Fibroblast of skin of left quadriceps (primary cell): ENCODE measurements around the gene ODC1.
"Not testable (repeated sequence)": the region's sequence is repeated elsewhere in the genome, so short reads cannot be mapped to it uniquely, and the experiment has no call there.

Experiments
- DNase-seq, 2 experiments: peaks; one replicate each; pipeline ENCODE4 v3.0.0-alpha.2; 2013; ENCODE audit warnings: low read depth in 2 of 2

ODC1 gene

GRCh38 chr2:10452956-10453904 lies 5.1 kb upstream of the ODC1 start:
- no peak for DNase-seq

GRCh38 chr2:10452312-10452711 lies 4.2 kb upstream of the ODC1 start:
- DNase-seq, result peak in 1 of 2 experiments; percentile 9

GRCh38 chr2:10451819-10452218 lies 3.7 kb upstream of the ODC1 start:
- DNase-seq, result no peak

- no peak for DNase-seq
Measured at GRCh38 chr2:10449838-10450691, 1.9 kb upstream of the ODC1 start.

- DNase-seq, result no peak
Measured at GRCh38 chr2:10449486-10449831, 1.3 kb upstream of the ODC1 start.

- DNase-seq, result no peak
Measured at GRCh38 chr2:10448576-10449485, 704 bp upstream of the ODC1 start.

GRCh38 chr2:10447300-10447894 lies 730 bp downstream of the ODC1 start:
- DNase-seq, result no peak

GRCh38 chr2:10446631-10447030 lies 1.5 kb downstream of the ODC1 start:
- DNase-seq, result no peak

GRCh38 chr2:10444463-10444862 lies 3.7 kb downstream of the ODC1 start:
- DNase-seq, result no peak

- not testable (repeated sequence) for DNase-seq
Measured at GRCh38 chr2:10442469-10443126, 5.5 kb downstream of the ODC1 start.

GRCh38 chr2:10441948-10442347 lies 6.2 kb downstream of the ODC1 start:
- no peak for DNase-seq

GRCh38 chr2:10440736-10441135 lies 7.4 kb downstream of the ODC1 start:
- no peak for DNase-seq

- no peak for DNase-seq
Measured at GRCh38 chr2:10439971-10440370, 8.2 kb downstream of the ODC1 start.

GRCh38 chr2:10439185-10439879 lies 8.8 kb downstream of the ODC1 start:
- no peak for DNase-seq

GRCh38 chr2:10438688-10439087 lies 9.4 kb downstream of the ODC1 start:
- no peak for DNase-seq

GRCh38 chr2:10437806-10438205 lies 10.3 kb downstream of the ODC1 start:
- DNase-seq, result no peak

- DNase-seq, result no peak
Measured at GRCh38 chr2:10436583-10437110, 11.5 kb downstream of the ODC1 start.

- DNase-seq, result no peak
Measured at GRCh38 chr2:10435820-10436204, 12.3 kb downstream of the ODC1 start.

GRCh38 chr2:10434886-10435819 lies 13.0 kb downstream of the ODC1 start:
- DNase-seq, result no peak
